HG02938 (cell line): Measurements from ENCODE around the gene NUBP2.

ENCODE experiments used
- ATAC-seq: cut with Tn5 transposase; IDR thresholded peaks from one replicate; pipeline ENCODE4 v1.9.1; 2021; ENCODE audit warnings: mild to moderate bottlenecking, moderate library complexity; ENCODE audit not compliant: unreplicated experiment

NUBP2 gene

GRCh38 chr16:1771864-1772361 is 10.8 kb upstream of the NUBP2 start:
- ATAC-seq, result no peak

- no peak for ATAC-seq
These were observed 10.3 kb upstream of the NUBP2 start, which contains the start of gene EME2 for GRCh38 chr16:1772362-1772907. EME2 (plus strand) TSS chr16:1772810; CDS start chr16:1773228, 418 bp downstream.

GRCh38 chr16:1772908-1773702 is 9.7 kb upstream of the NUBP2 start, which contains the start of gene MRPS34:
MRPS34 (minus strand) TSS chr16:1773134; CDS start chr16:1773119, 15 bp downstream.
- ATAC-seq, result no peak

GRCh38 chr16:1773703-1774447 is 8.9 kb upstream of the NUBP2 start:
- no peak for ATAC-seq

- ATAC-seq, result no peak
These were observed 8.3 kb upstream of the NUBP2 start for GRCh38 chr16:1774448-1774780.

- no peak for ATAC-seq
These were observed 7.5 kb upstream of the NUBP2 start for GRCh38 chr16:1775006-1775845.

- ATAC-seq, result no peak
These were observed 6.7 kb upstream of the NUBP2 start for GRCh38 chr16:1775846-1776671.

- ATAC-seq, result no peak
These were observed 6.1 kb upstream of the NUBP2 start for GRCh38 chr16:1776672-1776955.

GRCh38 chr16:1776991-1777374 is 5.8 kb upstream of the NUBP2 start:
- ATAC-seq, result no peak

- ATAC-seq, result no peak
These were observed 5.2 kb upstream of the NUBP2 start for GRCh38 chr16:1777375-1778199.

- ATAC-seq, result no peak
These were observed 4.3 kb upstream of the NUBP2 start for GRCh38 chr16:1778200-1779179.

GRCh38 chr16:1779234-1779701 is 3.5 kb upstream of the NUBP2 start:
- no peak for ATAC-seq

GRCh38 chr16:1779741-1780676 is 2.8 kb upstream of the NUBP2 start:
- no peak for ATAC-seq

- no peak for ATAC-seq
These were observed 2.1 kb upstream of the NUBP2 start for GRCh38 chr16:1780677-1781072.

GRCh38 chr16:1781254-1781653 is 1.5 kb upstream of the NUBP2 start:
- ATAC-seq, result no peak

GRCh38 chr16:1781758-1782407 is 877 bp upstream of the NUBP2 start:
- no peak for ATAC-seq
